ENCODE measurements around the gene KRTAP10-3.

KRTAP10-3 gene

DNA sequence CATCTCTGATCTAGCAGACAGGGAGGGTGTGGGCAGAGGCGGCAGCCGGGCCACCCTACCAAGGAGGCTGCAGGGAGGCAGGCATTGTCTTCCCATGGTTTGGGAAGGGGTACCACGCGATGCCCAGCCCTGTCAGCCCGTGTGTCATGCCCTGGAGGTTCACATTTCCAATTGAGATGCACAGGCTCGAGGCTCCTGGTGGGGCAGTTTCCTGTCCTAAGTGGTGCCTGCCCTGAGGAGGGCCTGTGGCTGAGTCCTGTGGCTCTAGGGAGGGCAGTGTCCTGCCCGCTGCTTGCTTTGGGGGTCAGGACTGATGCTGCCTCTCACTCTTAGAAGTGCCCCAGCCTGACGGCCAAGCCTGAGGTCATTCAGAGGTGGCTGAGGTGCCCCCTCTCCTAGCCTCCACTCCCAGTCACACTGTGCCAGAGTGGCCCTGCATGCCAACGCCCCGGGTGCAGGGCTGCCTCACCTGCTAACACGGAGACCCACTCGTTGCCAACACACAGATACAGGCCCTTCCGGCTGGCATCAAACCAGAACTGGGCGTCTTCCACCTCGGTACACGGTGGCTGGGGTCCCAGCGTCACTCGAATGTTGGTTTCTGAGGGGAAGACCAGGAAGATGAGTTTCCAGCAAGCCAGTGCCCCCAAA is 30.5 kb downstream of the KRTAP10-3 start:
- Mint-ChIP-seq H3K27ac (no peak overlapping the region), H3K4me1 (no peaks in the 10 kb centered on the region), H3K36me3 (no peaks in the 10 kb centered on the region), H3K4me3 (no peak overlapping the region), H3K9me3 (no peaks in the 10 kb centered on the region), H3K27me3 (peaks cover 7 to 16% of the 10 kb centered on the region in 2 donors)
- no peak for ATAC-seq (replicated peaks)
- no peak for DNase-seq

DNA sequence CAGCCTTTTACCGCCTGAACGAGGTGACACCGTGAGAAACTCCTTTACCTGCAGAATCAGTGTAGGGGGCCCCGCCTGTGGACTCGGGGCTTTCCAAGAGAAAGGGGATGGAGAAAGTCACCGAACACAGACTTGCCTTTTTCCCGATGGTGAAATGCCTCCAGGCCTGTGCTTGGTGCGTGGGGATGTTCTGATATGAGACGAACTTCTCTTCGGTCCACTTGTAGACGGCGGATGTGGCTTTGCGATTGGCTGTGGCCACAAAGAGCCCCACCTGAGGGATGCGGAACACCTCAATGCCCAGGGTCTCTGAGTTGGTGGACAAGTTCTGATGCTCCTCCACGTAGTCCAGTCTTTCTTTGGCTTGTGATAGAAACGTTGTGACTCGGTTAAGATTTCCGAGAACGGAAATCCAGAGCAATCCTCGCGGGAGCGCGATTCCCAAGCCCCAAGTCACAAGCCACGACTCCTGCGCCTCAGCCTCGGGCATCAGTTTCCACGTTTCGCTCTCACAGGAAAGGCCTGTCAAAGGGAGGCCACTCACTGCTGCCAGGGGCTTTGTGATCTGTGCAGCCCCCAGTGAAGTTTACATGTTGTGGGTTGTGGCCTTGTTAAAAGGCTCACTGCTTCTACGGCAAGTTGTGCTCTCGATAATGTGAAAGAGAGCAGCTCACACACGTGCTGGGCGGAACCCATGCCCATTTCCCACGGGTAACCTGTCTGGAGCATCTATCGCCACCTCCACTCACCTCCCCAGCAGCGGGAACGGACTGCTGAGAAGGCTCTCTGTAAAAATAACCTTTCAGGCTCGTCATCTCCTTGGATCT is 31.2 kb downstream of the KRTAP10-3 start:
- Mint-ChIP-seq H3K4me3 (no peak overlapping the region), H3K9me3 (no peaks in the 10 kb centered on the region), H3K36me3 (no peaks in the 10 kb centered on the region), H3K27me3 (peaks cover 7 to 16% of the 10 kb centered on the region in 2 donors), H3K4me1 (no peaks in the 10 kb centered on the region), H3K27ac (no peak overlapping the region)
- ATAC-seq (replicated peaks) = no peak
- no peak for DNase-seq

DNA sequence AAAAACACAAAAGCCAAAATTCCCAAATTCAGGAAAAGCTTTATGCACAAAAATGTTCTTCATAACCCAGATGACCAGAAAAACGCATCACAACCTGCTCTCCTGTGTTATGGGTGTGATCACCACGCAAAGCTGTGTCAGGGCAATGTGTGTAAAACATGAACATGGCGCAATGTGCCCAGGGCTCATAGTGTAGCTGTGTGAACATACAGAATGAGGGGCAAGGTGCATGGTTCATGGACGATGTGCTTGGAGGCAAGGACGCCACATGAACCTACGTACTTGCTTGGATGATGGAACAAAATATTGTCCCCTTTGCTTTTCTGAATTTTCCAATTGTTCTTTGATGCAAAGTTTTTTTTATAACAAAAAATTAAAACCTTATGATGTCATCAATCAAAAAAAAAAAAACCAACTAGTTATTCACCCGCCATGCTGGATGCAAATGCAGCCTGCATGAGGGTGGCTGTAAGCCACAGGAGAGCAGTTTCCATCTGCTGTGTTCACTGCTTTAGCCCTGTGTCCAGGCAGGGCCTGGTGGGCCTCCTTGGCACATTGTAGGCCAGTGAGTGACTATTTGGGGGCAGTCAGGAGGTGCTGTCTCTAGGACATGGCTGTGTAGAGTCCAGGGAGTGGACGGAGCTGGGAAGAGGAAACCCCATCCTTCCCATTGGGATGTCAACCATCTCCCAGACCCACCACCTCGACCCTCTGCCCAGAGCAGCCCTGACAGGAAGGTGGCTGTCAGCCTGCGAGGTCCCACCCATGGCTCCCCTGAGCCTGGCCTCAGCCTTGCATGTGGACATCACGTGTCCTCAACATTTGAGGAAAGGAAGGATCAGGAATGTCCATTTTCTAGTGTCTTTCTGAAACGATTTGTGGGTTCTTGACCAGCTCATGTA is 32.2 kb downstream of the KRTAP10-3 start:
- Mint-ChIP-seq H3K27ac (no peak overlapping the region), H3K36me3 (no peaks in the 10 kb centered on the region)

DNA sequence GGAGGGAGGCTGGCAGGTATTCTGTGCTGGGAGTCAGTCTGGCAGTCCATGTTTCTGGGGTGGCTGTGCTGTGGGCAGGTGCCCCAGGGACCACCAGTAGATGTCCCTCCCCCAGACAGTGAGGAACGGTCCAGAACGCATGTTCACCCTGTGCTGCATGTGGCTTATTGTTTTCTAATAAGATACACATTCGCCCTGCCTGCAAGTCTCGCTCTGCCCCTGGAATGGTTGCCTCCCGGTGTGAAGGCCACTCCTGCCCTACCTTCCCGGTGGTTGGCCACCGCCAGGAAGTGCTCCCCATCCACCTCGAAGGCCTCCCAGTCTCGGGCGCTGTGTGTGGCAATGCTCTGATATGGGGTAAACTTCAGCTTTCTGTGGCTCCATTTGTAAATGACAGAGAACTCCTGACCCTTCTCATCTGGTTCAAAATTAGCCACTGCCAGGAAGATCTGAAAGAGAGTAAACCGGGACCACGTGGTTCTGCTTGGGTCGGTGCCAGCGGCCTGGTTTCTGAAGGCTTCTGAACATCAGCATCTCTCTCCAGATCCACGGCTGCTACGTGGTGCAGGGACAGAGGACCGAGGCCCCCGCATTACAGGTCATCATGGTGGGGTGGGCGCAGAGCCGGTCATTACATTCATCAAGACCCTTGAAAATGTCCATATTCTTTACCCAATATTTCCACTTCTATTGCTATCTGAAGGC is 33.1 kb downstream of the KRTAP10-3 start:
- Mint-ChIP-seq H3K4me1 (no peaks in the 10 kb centered on the region), H3K9me3 (no peaks in the 10 kb centered on the region), H3K27ac (no peak overlapping the region), H3K27me3 (peaks cover 6% of the 10 kb centered on the region in 2 donors), H3K4me3 (no peak overlapping the region), H3K36me3 (no peaks in the 10 kb centered on the region)
- DNase-seq (no peak), ATAC-seq (replicated peaks) (no peak)

More for the DNA sequence above, 32.2 kb downstream of the KRTAP10-3 start:
- DNase-seq (no peak), ATAC-seq (replicated peaks) (no peak)
- Mint-ChIP-seq H3K4me3 (no peak overlapping the region), H3K9me3 (no peaks in the 10 kb centered on the region), H3K4me1 (no peaks in the 10 kb centered on the region), H3K27me3 (peaks cover 7 to 11% of the 10 kb centered on the region in 2 donors)

DNA sequence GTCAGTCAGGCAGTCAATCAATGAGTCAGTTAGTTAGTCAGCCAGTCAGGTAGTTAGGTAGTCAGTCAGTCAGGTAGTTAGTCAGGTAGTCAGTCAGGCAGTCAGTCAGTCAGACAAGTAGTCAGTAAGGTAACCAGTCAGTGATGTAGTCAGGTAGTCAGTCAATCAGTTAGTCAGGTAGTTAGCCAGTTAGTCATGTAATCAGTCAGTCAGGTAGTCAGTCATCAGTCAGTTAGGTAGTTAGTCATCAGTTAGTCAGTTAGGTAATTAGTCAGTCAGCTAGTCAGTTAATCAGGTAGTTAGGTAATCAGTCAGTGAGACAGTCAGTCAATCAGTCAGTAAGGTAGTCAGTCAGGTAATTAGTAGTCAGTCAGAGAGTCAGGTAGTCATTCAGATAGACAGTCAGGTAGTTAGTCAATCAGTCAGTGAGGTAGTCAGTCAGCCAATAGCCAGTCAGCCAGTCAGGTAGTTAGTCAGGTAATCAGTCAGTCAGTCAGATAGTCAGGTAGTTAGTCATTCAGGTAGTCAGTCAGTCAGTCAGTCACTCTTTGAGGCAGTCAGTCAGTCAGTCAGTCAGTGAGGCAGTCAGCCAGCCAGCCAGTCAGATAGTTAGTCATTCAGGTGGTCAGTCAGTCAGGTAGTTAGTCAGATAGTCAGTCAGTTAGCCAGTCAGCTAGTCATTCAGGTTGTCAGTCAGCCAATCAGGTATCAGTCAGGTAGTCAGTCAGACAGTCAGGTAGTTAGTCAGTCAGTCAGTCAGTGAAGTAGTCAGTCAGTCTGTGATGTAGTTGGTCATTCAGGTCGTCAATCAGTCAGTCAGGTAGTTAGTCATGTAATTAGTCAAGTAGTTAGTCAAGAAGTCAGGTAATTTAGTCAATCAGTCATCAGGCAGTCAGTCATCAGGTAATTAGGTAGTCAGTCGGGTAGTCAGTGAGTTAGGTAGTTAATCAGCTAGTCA is 33.9 kb downstream of the KRTAP10-3 start:
- ATAC-seq (replicated peaks) (no peak), DNase-seq (no peak)
- Mint-ChIP-seq H3K36me3 (no peaks in the 10 kb centered on the region), H3K27me3 (no peaks in the 10 kb centered on the region), H3K4me1 (no peaks in the 10 kb centered on the region), H3K27ac (no peak overlapping the region), H3K4me3 (no peak overlapping the region), H3K9me3 (no peaks in the 10 kb centered on the region)

DNA sequence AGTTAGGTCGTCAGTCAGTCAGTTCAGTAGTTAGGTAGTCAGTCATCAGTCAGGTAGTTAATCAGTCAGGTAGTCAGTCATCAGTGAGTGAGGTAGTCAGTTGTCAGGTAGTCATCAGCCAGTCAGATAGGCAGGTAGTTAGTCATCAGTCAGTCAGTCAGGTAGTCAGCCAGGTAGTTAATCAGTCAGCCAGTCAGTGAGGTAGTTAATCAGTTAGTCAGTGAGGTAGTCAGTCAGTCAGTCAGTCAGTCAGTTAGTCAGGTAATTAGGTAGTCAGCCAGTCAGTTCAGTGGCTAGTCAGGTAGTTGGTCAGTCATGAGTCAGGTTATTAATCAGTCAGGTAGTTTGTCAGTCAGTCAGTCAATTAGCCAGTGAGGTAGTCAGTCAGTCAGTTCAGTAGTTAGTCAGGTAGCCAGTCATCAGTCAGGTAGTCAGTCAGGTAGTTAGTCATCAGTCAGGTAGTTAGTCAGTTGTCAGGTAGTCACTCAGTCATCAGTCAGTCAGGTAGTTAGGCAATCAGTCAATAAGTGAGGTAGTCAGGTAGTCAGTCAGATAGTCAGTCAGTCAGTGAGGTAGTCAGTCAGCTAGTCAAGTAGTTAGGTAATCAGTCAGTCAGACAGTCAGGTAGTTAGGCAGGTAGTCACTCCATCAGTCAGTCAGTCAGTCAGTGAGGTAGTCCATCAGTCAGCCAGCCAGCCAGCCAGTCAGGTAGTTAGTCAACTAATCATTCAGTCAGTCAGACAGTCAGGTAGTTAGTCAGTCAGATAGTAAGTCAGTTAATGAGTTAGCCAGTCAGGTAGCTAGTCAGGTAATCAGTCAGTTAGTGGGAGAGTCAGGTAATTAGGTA is 34.8 kb downstream of the KRTAP10-3 start:
- Mint-ChIP-seq H3K36me3 (no peaks in the 10 kb centered on the region), H3K4me3 (no peak overlapping the region), H3K9me3 (no peaks in the 10 kb centered on the region), H3K27me3 (no peaks in the 10 kb centered on the region), H3K4me1 (no peaks in the 10 kb centered on the region), H3K27ac (no peak overlapping the region)
- ATAC-seq (replicated peaks) (no peak), DNase-seq (no peak)

DNA sequence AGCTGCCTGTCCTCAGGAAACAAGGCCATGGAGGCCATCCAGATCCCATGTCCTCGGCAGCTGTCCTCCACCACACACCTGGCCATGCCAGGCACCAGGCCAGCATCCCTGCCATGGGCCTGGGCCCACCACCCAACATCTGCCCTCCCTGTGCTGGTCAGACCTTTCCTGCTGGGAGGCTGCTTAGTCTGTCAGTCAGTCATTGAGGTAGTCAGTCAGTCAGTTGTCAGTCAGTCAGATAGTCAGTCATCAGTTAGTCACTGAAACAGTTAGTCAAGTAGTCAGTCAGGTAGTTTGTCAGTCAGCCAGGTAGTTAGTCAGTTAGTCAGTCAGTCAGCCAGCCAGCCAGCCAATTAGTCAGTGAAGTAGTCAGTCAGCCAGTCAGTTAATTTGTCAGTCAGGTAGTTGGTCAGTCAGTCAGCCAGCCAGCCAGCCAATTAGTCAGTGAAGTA is 35.8 kb downstream of the KRTAP10-3 start:
- Mint-ChIP-seq H3K4me1 (no peaks in the 10 kb centered on the region), H3K4me3 (no peak overlapping the region), H3K36me3 (no peaks in the 10 kb centered on the region), H3K27me3 (no peaks in the 10 kb centered on the region), H3K27ac (no peak overlapping the region), H3K9me3 (peaks cover 0 to 2% of the 10 kb centered on the region in 2 donors)
- no peak for ATAC-seq (replicated peaks)
- no peak for DNase-seq

DNA sequence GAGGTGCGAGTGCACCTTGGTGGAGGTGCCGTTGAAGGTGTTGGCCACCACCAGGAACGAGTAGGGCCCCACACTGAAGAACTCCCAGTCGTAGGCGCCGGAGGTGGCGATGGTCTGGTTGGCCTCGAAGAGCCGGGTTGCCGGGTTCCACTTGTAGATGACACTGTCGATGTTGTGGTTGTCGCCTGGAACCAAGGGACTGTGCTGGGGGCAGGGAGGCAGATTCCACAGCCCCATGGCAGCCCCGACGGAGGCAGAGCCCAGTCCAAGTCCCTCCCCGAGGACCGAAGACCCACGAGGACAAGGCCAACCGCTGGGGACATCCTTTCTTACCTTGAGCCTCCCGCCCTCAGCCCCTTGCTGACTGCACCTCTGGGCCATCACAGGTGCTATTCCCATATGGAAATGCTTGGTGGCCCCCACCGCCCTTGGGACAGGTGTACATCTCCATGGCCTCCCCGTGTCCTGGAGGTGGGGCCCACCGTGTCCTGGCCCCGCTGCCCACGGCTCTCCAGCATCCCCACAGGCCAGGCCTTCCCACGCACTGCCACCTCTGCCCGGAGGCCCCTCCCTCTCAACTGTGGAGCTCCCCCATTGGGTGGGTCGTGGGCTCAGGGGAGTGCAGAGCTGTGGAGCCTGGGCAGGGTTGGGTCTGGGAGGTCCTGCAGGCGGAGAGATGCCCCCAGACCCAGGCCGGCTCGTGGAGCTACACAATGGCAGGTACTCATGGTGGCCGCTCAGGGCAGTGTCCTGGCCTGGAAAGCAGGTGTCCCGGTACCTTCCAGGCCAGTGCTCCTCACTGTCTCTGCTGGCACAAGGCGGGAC is 36.5 kb downstream of the KRTAP10-3 start:
- DNase-seq (no peak), ATAC-seq (replicated peaks) (no peak)
- no peaks in the 10 kb centered on the region for H3K4me1 Mint-ChIP-seq
- H3K27ac Mint-ChIP-seq = no peak overlapping the region
- no peaks in the 10 kb centered on the region for H3K36me3 Mint-ChIP-seq
- no peaks in the 10 kb centered on the region for H3K27me3 Mint-ChIP-seq
- H3K4me3 Mint-ChIP-seq = no peak overlapping the region
- H3K9me3 Mint-ChIP-seq = peaks cover 0 to 5% of the 10 kb centered on the region in 2 donors

DNA sequence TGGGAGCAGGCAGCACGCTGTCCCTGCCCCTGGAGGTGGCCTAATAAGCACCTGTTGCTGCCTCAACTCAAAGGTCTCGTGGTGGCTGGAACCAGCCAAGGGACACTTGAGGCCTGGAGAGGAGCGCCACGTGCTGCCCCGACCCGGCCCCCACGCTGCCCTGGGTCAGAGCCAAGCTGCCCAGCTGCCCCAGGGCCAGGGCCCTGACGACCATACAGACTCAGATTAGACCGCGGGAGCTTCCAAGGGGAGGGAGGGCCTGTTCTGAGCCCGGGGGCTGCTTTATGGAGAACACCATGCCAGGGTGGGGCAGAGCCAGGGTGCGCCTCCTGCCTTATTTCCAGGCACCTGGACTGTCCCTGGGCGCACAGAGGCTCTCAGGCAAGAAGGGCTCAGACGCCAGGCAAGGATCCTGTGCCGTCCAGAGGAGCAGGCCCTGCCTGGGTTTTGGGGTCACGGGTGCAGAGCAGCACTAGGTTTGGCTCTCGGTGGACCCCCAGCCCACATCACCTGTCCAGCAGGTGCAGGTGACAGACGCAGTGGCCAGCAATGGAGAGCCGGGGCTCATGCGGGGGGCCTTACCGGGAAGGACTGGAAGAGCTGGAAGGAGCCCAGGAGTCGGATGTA is 37.2 kb downstream of the KRTAP10-3 start:
- H3K27ac Mint-ChIP-seq = no peak overlapping the region
- no peak overlapping the region for H3K4me3 Mint-ChIP-seq
- H3K4me1 Mint-ChIP-seq = no peaks in the 10 kb centered on the region
- H3K27me3 Mint-ChIP-seq = no peaks in the 10 kb centered on the region
- H3K36me3 Mint-ChIP-seq = no peaks in the 10 kb centered on the region
- H3K9me3 Mint-ChIP-seq = peaks cover 0 to 5% of the 10 kb centered on the region in 2 donors
- DNase-seq = no peak
- no peak for ATAC-seq (replicated peaks)

DNA sequence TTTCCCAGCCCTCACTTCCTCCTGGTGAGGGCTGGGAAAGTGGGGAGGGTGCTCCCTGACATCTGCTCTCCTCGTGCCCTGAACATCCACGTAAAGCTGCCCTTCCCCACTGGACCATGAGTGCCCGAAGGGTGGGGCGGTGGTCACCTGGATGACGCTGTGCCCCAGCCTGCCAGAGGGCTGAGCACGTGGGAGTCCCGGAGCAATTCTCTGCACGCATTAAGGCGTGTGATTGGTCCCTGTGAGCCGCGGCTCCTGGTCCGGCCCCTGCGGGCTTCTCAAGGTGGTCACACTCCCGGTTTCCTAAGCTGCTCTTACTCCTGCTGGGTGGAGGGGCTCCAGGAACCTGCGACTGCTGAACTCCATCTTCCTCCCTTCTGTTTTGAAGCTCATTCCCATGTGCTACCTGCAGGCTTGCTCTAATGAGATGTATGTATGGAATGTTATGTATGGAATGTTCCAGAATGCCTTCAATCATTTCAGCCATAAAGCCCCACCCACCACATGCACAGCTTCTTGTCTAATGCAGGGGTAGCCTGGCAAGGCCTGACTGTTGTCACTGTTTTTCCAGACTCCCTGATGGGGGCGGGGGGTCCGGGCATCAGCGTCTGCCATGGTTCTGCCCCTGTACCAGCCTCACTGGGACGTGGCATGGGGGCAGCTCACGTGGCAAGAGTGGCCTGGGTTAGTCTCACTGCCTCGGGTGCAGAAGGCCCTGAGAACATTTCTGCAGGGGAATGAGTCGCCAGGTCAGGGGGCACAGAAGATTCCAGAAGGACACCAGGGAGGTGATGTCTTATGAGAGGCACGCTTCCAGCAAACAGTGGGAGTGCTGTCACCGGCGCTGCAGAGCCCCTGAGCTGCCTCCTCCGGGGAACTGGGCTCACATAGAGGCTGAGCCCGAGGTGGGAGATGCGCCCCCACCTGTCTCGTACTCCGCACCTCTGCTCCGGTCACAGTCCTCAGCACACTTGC is 38.0 kb downstream of the KRTAP10-3 start:
- H3K4me3 Mint-ChIP-seq = no peak overlapping the region
- H3K9me3 Mint-ChIP-seq = peaks cover 0 to 5% of the 10 kb centered on the region in 2 donors
- no peaks in the 10 kb centered on the region for H3K27me3 Mint-ChIP-seq
- DNase-seq = no peak
- no peaks in the 10 kb centered on the region for H3K4me1 Mint-ChIP-seq
- no peak overlapping the region for H3K27ac Mint-ChIP-seq
- H3K36me3 Mint-ChIP-seq = no peaks in the 10 kb centered on the region
- no peak for ATAC-seq (replicated peaks)

All from stimulated activated naive B cell treated with anti-CD40 and anti-IgM and Interleukin-4, amounts not matched to agents 10 μg/mL and 1 μg/mL and 100 μg/mL, for 72 hours (primary cell).